Measurements from ENCODE around the gene VPS37C. TPM values are rescaled to one million over a fixed set of nuclear protein-coding genes. Genes with fewer than 3 reads are reported as not detected.

VPS37C gene
- total RNA-seq, 2 donors from 2014 or later, result 25.4 to 27.3 TPM

GRCh38 chr11:61091373-61092279 is 69.6 kb downstream of the VPS37C start:
- DNase-seq, result no peak

GRCh38 chr11:61090982-61091372 is 70.2 kb downstream of the VPS37C start:
- ATAC-seq, result no peak
- DNase-seq, result no peak
- intact Hi-C loops (cut with DNase I, micrococcal nuclease), result no loop called here

More at GRCh38 chr11:61091373-61092279, 69.6 kb downstream of the VPS37C start:
- intact Hi-C loops (cut with DNase I, micrococcal nuclease), result no loop called here
- no peak for ATAC-seq

- ATAC-seq, result no peak
- DNase-seq, result no peak
- intact Hi-C loops (cut with DNase I, micrococcal nuclease), result no loop called here
Observed at GRCh38 chr11:61090521-61090920, 70.7 kb downstream of the VPS37C start.

GRCh38 chr11:61089806-61090491 is 71.3 kb downstream of the VPS37C start:
- DNase-seq (no peak), ATAC-seq (no peak)
- intact Hi-C loops (cut with DNase I, micrococcal nuclease), result no loop called here

GRCh38 chr11:61087426-61088119 is 73.7 kb downstream of the VPS37C start:
- intact Hi-C loops (cut with DNase I, micrococcal nuclease), result no loop called here
- ATAC-seq (no peak), DNase-seq (no peak)

GRCh38 chr11:61083601-61084147 is 77.6 kb downstream of the VPS37C start:
- DNase-seq, result no peak
- intact Hi-C loops (cut with DNase I, micrococcal nuclease), result no loop called here
- ATAC-seq, result peak; percentile 18

- intact Hi-C loops (cut with DNase I, micrococcal nuclease), result no loop called here
- ATAC-seq (no peak), DNase-seq (no peak)
Observed at GRCh38 chr11:61082931-61083531, 78.2 kb downstream of the VPS37C start.

GRCh38 chr11:61082062-61082870 is 79.0 kb downstream of the VPS37C start:
- intact Hi-C loops (cut with DNase I, micrococcal nuclease), result no loop called here
- ATAC-seq, result peak; percentile 85
- no peak for DNase-seq

- DNase-seq (no peak), ATAC-seq (no peak)
- intact Hi-C loops (cut with DNase I, micrococcal nuclease), result no loop called here
Observed at GRCh38 chr11:61080986-61081590, 80.1 kb downstream of the VPS37C start.

- ATAC-seq, result no peak
- no peak for DNase-seq
- intact Hi-C loops (cut with DNase I, micrococcal nuclease), result no loop called here
Observed at GRCh38 chr11:61080526-61080925, 80.7 kb downstream of the VPS37C start.

Other genes starting within 250 kb of the VPS37C start
- 10 to 100 TPM; 32.0 to 39.7 TPM for gene TMEM109, start 247.3 kb downstream of the VPS37C start, total RNA-seq
- 1 to 10 TPM; 7.8 to 9.2 TPM for gene TMEM132A, start 237.0 kb downstream of the VPS37C start, total RNA-seq
- 10 to 100 TPM in 1 of 2 donors, 1 to 10 TPM in 1; 8.6 to 15.1 TPM for gene SLC15A3, start 209.2 kb downstream of the VPS37C start, total RNA-seq
- gene CD6, start 189.7 kb downstream of the VPS37C start, total RNA-seq, result 1 to 10 TPM in 1 of 2 donors, under 1 TPM in 1; 0.67 to 1.9 TPM
- gene CD5, start 58.9 kb downstream of the VPS37C start, total RNA-seq, result 1 to 10 TPM in 1 of 2 donors, under 1 TPM in 1; 0.21 to 1.0 TPM
- not detected for gene PGA3, start 42.1 kb upstream of the VPS37C start, total RNA-seq
- gene PGA4, start 60.9 kb upstream of the VPS37C start, total RNA-seq, result under 1 TPM; 0.14 to 0.52 TPM
- gene PGA5, start 79.7 kb upstream of the VPS37C start, total RNA-seq, result under 1 TPM in 1 of 2 donors, not detected in 1; 0.22 TPM
- gene VWCE, start 133.9 kb upstream of the VPS37C start, total RNA-seq, result under 1 TPM; 0.36 to 0.76 TPM
- gene DDB1, start 171.7 kb upstream of the VPS37C start, total RNA-seq, result 100 to 1,000 TPM; 138 to 149 TPM
- 10 to 100 TPM; 58.5 to 61.5 TPM for gene TKFC, start 171.8 kb upstream of the VPS37C start, total RNA-seq
- gene CYB561A3, start 200.5 kb upstream of the VPS37C start, total RNA-seq, result 10 to 100 TPM; 80.6 to 80.8 TPM
- 10 to 100 TPM; 33.9 to 40.5 TPM for gene TMEM138, start 200.9 kb upstream of the VPS37C start, total RNA-seq
- gene TMEM216, start 231.2 kb upstream of the VPS37C start, total RNA-seq, result 1 to 10 TPM; 7.9 to 8.5 TPM